GM18502 (cell line): ENCODE data around the gene FGFR2.

Experiments used
- ATAC-seq: cut with Tn5 transposase; IDR thresholded peaks from one replicate; pipeline ENCODE4 v1.9.1; 2021; ENCODE audit warnings: mild to moderate bottlenecking; ENCODE audit not compliant: unreplicated experiment, poor library complexity

The FGFR2 gene

GRCh38 chr10:121460733-121461132, 137.5 kb downstream of the FGFR2 start:
- no peak for ATAC-seq

GRCh38 chr10:121459622-121460453, 138.4 kb downstream of the FGFR2 start:
- no peak for ATAC-seq

- ATAC-seq = no peak
Measured at GRCh38 chr10:121459279-121459621, 139.0 kb downstream of the FGFR2 start.

GRCh38 chr10:121457729-121458128, 140.5 kb downstream of the FGFR2 start:
- ATAC-seq = no peak

- ATAC-seq = no peak
Measured at GRCh38 chr10:121455377-121455776, 142.9 kb downstream of the FGFR2 start.

- ATAC-seq = no peak
Measured at GRCh38 chr10:121454781-121455180, 143.5 kb downstream of the FGFR2 start.

- no peak for ATAC-seq
Measured at GRCh38 chr10:121453160-121453559, 145.1 kb downstream of the FGFR2 start.

GRCh38 chr10:121452581-121452980, 145.7 kb downstream of the FGFR2 start:
- no peak for ATAC-seq

- ATAC-seq = no peak
Measured at GRCh38 chr10:121450247-121450646, 148.0 kb downstream of the FGFR2 start.

- ATAC-seq = peak; percentile 39
Measured at GRCh38 chr10:121449482-121449924, 148.7 kb downstream of the FGFR2 start.

GRCh38 chr10:121448766-121449421, 149.3 kb downstream of the FGFR2 start:
- peak; percentile 89 for ATAC-seq

GRCh38 chr10:121444520-121445165, 153.6 kb downstream of the FGFR2 start:
- ATAC-seq = no peak

- ATAC-seq = no peak
Measured at GRCh38 chr10:121442086-121442935, 155.9 kb downstream of the FGFR2 start.

GRCh38 chr10:121440461-121440860, 157.8 kb downstream of the FGFR2 start:
- no peak for ATAC-seq

GRCh38 chr10:121438333-121438732, 159.9 kb downstream of the FGFR2 start:
- no peak for ATAC-seq

- no peak for ATAC-seq
Measured at GRCh38 chr10:121437596-121437995, 160.6 kb downstream of the FGFR2 start.

GRCh38 chr10:121436630-121437341, 161.5 kb downstream of the FGFR2 start:
- no peak for ATAC-seq

- no peak for ATAC-seq
Measured at GRCh38 chr10:121436281-121436629, 162.0 kb downstream of the FGFR2 start.

GRCh38 chr10:121435099-121435875, 163.0 kb downstream of the FGFR2 start:
- no peak for ATAC-seq
